ENCODE data around the gene KHDC1.

DNA sequence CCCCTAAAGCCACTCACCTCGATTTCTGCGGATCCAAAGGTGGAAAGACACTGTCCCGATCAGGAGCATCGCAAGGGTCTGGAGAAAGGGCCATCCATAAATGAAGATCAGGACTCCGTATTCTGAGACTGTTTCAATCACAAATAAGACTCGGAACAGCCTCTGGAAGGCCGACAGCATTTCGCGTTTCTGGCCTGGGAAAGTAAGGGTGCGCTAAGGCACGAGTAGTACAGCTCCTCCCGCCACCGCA is 46.5 kb upstream of the KHDC1 start:
- TF ChIP-seq, protein P1, sequence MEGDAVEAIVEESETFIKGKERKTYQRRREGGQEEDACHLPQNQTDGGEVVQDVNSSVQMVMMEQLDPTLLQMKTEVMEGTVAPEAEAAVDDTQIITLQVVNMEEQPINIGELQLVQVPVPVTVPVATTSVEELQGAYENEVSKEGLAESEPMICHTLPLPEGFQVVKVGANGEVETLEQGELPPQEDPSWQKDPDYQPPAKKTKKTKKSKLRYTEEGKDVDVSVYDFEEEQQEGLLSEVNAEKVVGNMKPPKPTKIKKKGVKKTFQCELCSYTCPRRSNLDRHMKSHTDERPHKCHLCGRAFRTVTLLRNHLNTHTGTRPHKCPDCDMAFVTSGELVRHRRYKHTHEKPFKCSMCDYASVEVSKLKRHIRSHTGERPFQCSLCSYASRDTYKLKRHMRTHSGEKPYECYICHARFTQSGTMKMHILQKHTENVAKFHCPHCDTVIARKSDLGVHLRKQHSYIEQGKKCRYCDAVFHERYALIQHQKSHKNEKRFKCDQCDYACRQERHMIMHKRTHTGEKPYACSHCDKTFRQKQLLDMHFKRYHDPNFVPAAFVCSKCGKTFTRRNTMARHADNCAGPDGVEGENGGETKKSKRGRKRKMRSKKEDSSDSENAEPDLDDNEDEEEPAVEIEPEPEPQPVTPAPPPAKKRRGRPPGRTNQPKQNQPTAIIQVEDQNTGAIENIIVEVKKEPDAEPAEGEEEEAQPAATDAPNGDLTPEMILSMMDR (IDR thresholded peaks at IDR 0.05): no peak
- no peak for TF ChIP-seq POLR2AphosphoS5 (IDR thresholded peaks at IDR 0.05; ENCODE audit: low read depth, low read length)

All from Panc1 (cell line).